Activated effector memory CD4-positive, alpha-beta T cell treated with anti-CD3 and anti-CD28 coated beads, Interleukin-2, amount 50 U/mL, for 16 hours (primary cell): ENCODE data around the gene HRH2.
"Not testable (repeated sequence)": the region's sequence is repeated elsewhere in the genome, so short reads cannot be mapped to it uniquely, and the experiment has no call there.

Source experiments
- DNase-seq: peaks from one replicate; pipeline ENCODE4 v3.0.0-alpha.2; 2020

Gene HRH2

DNA sequence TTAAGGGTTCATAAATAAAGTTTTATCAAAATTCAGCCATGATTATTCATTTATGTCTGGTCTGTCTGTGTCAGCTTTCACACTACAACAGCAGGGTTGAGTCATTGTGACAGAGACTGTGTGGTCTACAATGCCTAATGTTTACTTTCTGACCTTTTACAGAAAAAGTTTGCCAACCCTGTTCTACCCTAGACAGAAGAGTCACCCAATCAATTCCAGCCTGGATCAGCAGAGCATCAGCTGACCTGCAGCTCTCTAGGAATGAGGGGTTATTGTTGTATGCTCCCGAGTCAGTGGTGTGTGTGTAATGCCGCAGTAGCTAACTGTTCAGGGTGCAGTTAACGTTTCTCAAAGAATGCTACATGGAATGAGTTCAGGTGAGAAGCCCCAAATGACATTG, 87.3 kb downstream of the HRH2 start:
- no peak for DNase-seq

DNA sequence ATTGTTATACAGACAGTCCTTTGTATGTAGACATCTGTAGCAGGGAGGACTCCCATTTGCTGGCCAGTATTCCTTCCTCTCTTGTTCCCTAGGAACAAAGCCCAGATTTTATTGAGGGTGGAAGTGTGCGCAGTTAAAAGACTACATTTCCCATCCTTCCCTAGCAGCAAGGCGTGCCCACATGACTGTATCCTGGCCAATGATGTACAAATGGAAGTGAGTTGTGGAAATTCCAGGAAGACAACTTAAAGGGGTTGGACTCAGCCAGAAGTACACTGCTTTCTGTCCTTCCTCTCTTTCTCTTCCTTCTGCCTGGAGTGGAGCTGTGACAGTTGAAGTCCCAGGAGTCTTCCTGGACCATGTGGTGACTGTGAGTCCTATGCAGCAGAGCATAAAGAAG, 89.0 kb downstream of the HRH2 start:
- DNase-seq: no peak

DNA sequence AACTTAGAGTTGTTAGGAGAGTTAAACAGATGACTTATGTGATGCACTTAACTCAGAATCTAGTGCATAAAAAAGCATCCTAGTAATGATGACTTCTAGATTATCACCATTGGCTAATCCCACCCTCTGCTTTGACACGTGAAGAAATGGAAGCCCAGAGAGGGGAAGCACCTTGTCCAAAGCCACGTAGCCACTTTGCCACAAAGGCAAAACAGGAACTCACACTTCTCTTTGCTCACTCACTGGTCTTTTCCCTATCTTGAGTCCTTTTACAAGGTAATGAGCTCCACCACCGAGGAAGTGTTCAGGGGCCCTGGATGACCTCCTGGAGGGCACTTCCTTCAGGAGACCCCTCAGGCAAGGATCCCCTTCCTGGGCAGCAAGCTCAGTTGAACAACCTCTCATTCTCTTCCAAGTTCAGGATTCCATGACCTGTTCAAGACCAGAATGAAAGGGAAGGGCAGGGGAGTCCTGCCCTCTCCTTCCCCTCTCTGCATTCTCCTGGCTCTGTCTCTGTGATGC, 89.7 kb downstream of the HRH2 start:
- DNase-seq: no peak

DNA sequence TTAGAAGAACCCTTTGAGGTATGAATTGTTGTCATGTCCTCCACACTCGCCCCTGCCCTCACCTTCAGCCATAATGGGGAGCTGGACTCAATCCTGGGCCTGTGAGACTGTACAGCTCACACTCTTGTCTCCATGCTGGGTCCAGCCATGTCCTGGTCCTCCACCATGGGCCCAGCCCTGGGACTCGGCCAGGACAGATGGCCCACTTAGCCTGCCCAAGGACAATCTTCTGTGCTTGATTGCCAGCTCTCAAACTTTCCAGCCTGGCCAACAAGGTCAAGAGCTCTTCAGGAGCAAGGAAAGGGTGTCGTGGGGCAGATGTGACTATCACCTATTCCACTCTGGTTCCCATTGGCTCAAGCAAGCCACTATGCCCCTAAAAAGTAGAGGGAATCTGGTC, 90.8 kb downstream of the HRH2 start:
- DNase-seq: no peak

DNA sequence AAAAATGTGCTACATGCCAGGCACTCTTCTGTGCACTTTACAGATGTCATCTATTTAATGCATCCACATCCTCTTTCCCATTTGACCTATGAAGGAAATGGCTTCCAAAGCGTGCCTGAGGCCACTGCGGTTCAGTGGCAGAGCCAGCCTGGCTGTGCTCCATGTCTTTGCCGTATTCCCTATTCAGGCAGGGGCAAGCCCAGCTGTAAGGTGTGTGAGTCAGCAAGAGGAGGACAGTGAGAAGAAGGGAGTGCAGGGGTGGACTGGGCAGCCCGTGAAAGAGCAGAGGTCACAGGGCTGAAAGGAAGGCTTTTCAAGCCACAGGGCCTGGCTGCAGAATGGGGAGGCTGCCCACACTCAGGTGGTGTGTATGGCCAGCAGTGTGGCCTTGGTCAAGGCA, 91.7 kb downstream of the HRH2 start:
- DNase-seq: no peak

DNA sequence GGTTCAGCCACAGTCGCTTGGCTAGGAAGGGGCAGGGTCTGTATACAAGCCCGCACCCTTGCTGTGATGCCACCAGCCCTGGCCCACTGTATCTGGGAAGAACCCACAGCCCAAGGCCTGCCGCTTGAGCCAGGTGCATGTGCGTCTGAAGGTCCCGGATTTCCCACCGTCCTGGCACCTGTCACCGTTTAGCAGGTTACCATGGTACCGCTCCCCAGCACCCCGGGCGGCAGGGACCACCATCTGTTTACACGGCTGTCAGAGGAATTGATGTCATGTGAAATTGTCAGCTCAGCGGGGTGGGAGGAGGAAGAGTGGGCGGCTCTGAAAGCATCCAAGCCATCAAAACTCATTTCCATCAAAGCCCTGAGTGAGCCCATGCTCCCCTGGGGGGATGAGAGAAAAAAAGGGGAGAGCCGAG, 92.7 kb downstream of the HRH2 start:
- DNase-seq: no peak

DNA sequence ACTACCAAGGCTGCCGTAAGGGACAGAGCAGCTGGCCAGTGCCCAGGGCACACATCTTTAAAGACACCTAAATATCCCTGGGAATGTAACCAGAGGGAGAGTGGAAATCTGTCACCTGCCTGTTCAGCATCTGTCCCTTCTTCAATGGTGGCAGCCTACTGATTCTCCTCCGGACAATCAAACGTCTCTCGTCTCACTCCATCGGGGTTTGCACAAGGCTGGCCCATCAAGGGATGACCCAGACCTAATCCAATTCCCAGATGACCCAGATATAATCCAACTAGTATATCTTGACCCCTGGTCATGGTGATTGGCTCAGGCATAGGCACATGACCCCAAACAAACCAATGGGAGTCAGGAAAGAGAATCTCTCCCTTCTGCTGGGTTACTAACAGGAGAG, 93.5 kb downstream of the HRH2 start:
- no peak for DNase-seq

DNA sequence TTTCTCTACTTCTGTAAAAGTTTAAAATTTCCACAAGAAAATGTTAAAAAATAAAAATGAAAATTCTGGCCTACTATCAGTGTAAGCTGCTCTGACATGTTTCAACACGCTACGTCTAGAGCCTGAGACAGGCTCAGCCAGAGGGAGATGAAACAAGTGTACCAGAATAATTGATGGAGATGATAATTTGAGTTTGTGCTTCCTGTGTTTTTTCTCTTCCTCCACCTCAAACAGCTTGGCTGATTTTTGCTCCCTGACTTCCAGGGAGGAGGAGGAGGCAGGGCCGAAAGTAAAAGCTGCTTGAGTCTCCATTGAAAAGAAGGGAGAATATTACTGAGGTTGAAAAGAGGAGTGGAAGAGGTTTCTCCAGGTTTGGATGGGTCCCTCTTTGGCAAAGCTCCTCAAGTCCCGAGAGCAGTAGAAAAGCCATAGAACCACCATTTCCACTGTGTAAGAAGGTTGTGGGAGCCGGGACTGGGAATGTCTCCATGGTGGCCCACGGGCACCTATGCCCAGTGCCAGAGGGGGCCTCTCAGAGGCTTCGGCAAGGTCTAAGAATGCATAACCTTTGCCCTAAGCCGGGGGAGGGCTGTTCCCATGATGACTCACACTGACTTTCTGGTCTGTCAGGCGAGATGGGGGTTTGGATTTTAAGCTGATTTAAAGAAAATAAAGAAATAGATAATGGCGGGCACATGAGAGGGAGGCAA, 95.1 kb downstream of the HRH2 start:
- DNase-seq: no peak

DNA sequence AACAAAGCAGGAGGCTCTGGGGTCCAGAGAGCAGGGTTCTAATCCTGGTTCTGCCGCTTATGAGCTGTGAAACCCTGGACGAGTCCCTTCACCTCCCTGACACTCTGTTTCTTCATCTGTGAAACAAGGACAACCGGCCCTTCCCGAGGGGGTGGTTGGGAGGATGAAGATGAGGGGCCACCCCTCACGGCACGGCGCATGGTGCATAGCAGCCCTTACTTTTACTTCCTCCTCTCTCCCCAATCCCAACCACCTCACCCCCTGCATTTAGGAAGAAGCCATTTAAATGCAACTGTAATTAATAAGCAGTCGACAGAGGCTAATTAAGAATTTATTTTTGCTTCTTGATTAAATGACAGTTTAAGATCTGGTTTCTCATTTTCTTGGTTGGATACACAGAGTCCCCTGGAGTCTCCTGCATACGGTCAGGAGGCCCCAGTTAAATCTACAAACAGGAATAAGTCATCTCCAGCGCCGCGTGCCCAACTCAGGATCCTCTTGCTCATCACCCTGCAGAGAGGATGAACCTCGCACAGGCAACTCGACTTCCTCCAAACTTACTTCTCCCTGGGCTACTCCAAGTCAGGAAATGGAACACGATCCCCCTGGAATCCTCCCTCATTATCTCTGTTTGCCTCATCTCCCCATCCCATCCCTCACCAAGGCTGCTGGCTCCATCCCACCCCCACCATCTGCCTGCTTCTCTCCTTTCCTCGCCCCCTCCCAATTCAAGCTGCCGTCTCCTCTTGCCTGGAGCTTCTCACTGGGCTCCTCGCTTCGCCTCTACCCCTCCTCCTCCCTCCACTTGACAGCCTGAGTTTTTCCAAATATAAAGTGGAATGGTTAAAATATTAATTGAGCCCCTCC, 95.9 kb downstream of the HRH2 start:
- DNase-seq: no peak

DNA sequence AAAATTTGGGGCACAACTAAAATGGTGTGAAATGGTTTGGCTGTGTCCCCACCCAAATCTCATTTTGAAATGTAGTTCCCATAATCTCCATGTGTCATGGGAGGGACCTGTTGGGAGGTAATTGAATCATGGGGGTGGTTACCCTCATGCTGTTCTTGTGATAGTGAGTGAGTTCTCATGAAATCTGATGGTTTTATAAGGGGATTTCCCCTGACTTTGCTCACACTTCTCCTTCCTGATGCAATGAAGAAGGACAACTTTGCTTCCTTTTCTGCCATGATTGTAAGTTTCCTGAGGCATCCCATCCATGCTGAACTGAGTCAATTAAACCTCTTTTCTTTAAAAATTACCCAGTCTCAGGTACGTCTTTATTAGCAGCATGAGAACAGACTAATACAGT, 102.1 kb downstream of the HRH2 start:
- not testable (repeated sequence) for DNase-seq
